H9 (cell line): ENCODE data around the gene PHYHIPL. TPM values are rescaled to one million over a fixed set of nuclear protein-coding genes. Genes with fewer than 3 reads are reported as not detected.

ENCODE experiments used
- DNase-seq: peaks from one replicate; pipeline ENCODE4 v3.0.0-alpha.2; 2017
- H2AFZ ChIP-seq: one replicate; pipeline ENCODE4 v1.6.1; 2013; ENCODE audit warnings: mild to moderate bottlenecking, low read length, control low read depth, moderate library complexity
- H2AK5ac ChIP-seq: 2 replicates; pipeline ENCODE4 v1.6.1; 2013; ENCODE audit warnings: low read length, control low read depth, mixed read lengths; ENCODE audit not compliant: insufficient read length
- H2BK120ac ChIP-seq: one replicate; pipeline ENCODE4 v1.6.1; 2013; ENCODE audit warnings: low read depth, mild to moderate bottlenecking, low read length, control low read depth, inconsistent platforms; ENCODE audit not compliant: poor library complexity, severe bottlenecking
- H2BK12ac ChIP-seq: 2 replicates; pipeline ENCODE4 v1.6.1; 2013; ENCODE audit warnings: low read length, control low read depth, mixed read lengths, low read depth; ENCODE audit not compliant: insufficient read length
- H2BK15ac ChIP-seq: 2 replicates; pipeline ENCODE4 v1.6.1; 2013; ENCODE audit warnings: low read depth, low read length, control low read depth
- H2BK20ac ChIP-seq: one replicate; pipeline ENCODE4 v1.6.1; 2013; ENCODE audit warnings: low read depth, mild to moderate bottlenecking, low read length, control low read depth, inconsistent platforms; ENCODE audit not compliant: poor library complexity, severe bottlenecking
- H2BK5ac ChIP-seq: 2 replicates; pipeline ENCODE4 v1.6.1; 2013; ENCODE audit warnings: low read length, control low read depth, mixed read lengths; ENCODE audit not compliant: insufficient read length
- H3K14ac ChIP-seq: 2 replicates; pipeline ENCODE4 v1.6.1; 2013; ENCODE audit warnings: low read length, control low read depth; ENCODE audit not compliant: insufficient read depth
- H3K18ac ChIP-seq: 2 replicates; pipeline ENCODE4 v1.6.1; 2013; ENCODE audit warnings: low read depth, mild to moderate bottlenecking, mixed read lengths, low read length, control low read depth; ENCODE audit not compliant: insufficient read length
- H3K23ac ChIP-seq: 2 replicates; pipeline ENCODE4 v1.6.1; 2013; ENCODE audit warnings: low read length, control low read depth, mixed read lengths, low read depth; ENCODE audit not compliant: insufficient read length
- H3K23me2 ChIP-seq: 2 replicates; pipeline ENCODE4 v1.6.1; 2013; ENCODE audit warnings: low read depth, mild to moderate bottlenecking, mixed read lengths, low read length, control low read depth; ENCODE audit not compliant: insufficient read length, poor library complexity, severe bottlenecking
- H3K27ac ChIP-seq: 2 replicates; pipeline ENCODE4 v1.5.1; 2013; ENCODE audit warnings: low read length, control low read depth, mixed read lengths, low read depth; ENCODE audit not compliant: insufficient read length
- H3K27me3 ChIP-seq: 2 replicates; pipeline ENCODE4 v1.6.1; 2013; ENCODE audit warnings: low read length, control low read depth, inconsistent platforms; ENCODE audit not compliant: insufficient read depth
- H3K4ac ChIP-seq: 2 replicates; pipeline ENCODE4 v1.6.1; 2013; ENCODE audit warnings: low read depth, mild to moderate bottlenecking, control low read depth, inconsistent platforms, low read length, moderate library complexity
- H3K4me1 ChIP-seq: 2 replicates; pipeline ENCODE4 v1.6.1; 2013; ENCODE audit warnings: low read length, control low read depth, inconsistent platforms; ENCODE audit not compliant: insufficient read depth
- H3K4me2 ChIP-seq: 2 replicates; pipeline ENCODE4 v1.6.1; 2013; ENCODE audit warnings: low read length, control low read depth, mixed read lengths; ENCODE audit not compliant: insufficient read length, insufficient read depth
- H3K56ac ChIP-seq: 2 replicates; pipeline ENCODE4 v1.6.1; 2013; ENCODE audit warnings: low read depth, mild to moderate bottlenecking, mixed read lengths, low read length, control low read depth; ENCODE audit not compliant: insufficient read length
- H3K79me1 ChIP-seq: 2 replicates; pipeline ENCODE4 v1.6.1; 2013; ENCODE audit warnings: low read depth, mild to moderate bottlenecking, moderate library complexity, low read length, control low read depth, inconsistent platforms; ENCODE audit not compliant: insufficient read depth, poor library complexity, severe bottlenecking
- H3K79me2 ChIP-seq: 2 replicates; pipeline ENCODE4 v1.6.1; 2013; ENCODE audit warnings: low read length, control low read depth, inconsistent platforms; ENCODE audit not compliant: insufficient read depth
- H3K9ac ChIP-seq: 2 replicates; pipeline ENCODE4 v1.6.1; 2013; ENCODE audit warnings: low read length, control low read depth, mixed read lengths; ENCODE audit not compliant: insufficient read length; ENCODE audit errors: extremely low read depth
- H3K9me3 ChIP-seq: one replicate; pipeline ENCODE4 v1.6.1; 2013; ENCODE audit warnings: low read depth, low read length, inconsistent platforms; ENCODE audit not compliant: control insufficient read depth
- H3T11ph ChIP-seq: one replicate; pipeline ENCODE4 v1.6.1; 2013; ENCODE audit warnings: mild to moderate bottlenecking, low read length, control low read depth, inconsistent platforms
- H4K20me1 ChIP-seq: one replicate; pipeline ENCODE4 v1.6.1; 2013; ENCODE audit not compliant: control insufficient read depth, insufficient read length, insufficient read depth
- H4K5ac ChIP-seq: 2 replicates; pipeline ENCODE4 v1.6.1; 2013; ENCODE audit warnings: low read depth, mild to moderate bottlenecking, mixed read lengths, low read length, control low read depth; ENCODE audit not compliant: insufficient read length
- H4K8ac ChIP-seq: replicated peaks from 2 replicates; pipeline ENCODE4 v1.6.1; 2013; ENCODE audit warnings: low read length, control low read depth, mixed read lengths, low read depth; ENCODE audit not compliant: insufficient read length
- H4K91ac ChIP-seq: 2 replicates; pipeline ENCODE4 v1.6.1; 2013; ENCODE audit warnings: low read depth, mild to moderate bottlenecking, moderate library complexity, mixed read lengths, low read length, control low read depth; ENCODE audit not compliant: insufficient read length
- H3K27ac Mint-ChIP-seq, 3 experiments: 2 replicates in 2 of 3; 3 replicates in 1 of 3; pipeline ENCODE4 v1.8.0; 2020 to 2021; ENCODE audit warnings: mixed read lengths in 3 of 3, mild to moderate bottlenecking in 1 of 3, moderate library complexity in 1 of 3
- H3K27me3 Mint-ChIP-seq: 2 replicates; pipeline ENCODE4 v1.8.0; 2021; ENCODE audit warnings: low read depth, mild to moderate bottlenecking, moderate library complexity, mixed read lengths
- H3K36me3 Mint-ChIP-seq, 3 experiments: 2 replicates in 2 of 3; 3 replicates in 1 of 3; pipeline ENCODE4 v1.8.0; 2020 to 2021; ENCODE audit warnings: low read depth in 3 of 3, mixed read lengths in 3 of 3; ENCODE audit not compliant: insufficient read depth in 1 of 3
- H3K4me1 Mint-ChIP-seq, 2 experiments: 2 replicates each; pipeline ENCODE4 v1.8.0; 2020; ENCODE audit warnings: mixed read lengths in 2 of 2
- H3K4me3 Mint-ChIP-seq, 2 experiments: 2 replicates in 1 of 2; 3 replicates in 1 of 2; pipeline ENCODE4 v1.8.0; 2020 to 2021; ENCODE audit warnings: mild to moderate bottlenecking in 2 of 2, mixed read lengths in 2 of 2, moderate library complexity in 1 of 2
- H3K9me3 Mint-ChIP-seq, 2 experiments: 2 replicates in 1 of 2; 3 replicates in 1 of 2; pipeline ENCODE4 v1.8.0; 2020; ENCODE audit warnings: mild to moderate bottlenecking in 2 of 2, mixed read lengths in 2 of 2, moderate library complexity in 1 of 2
- CTCF ChIP-seq: fragments of 200-600 bp; sonication (generic); conservative IDR thresholded peaks from 3 replicates; pipeline ENCODE4 v1.8.0; 2021; ENCODE audit warnings: antibody characterized with exemption, mild to moderate bottlenecking
- WGBS: extraction: QIAGEN DNeasy Blood & Tissue Kit; methylation state at CpG from one replicate; pipeline ENCODE4 v1.1.7; 2013; ENCODE audit warnings: missing lambda C conversion rate, low lambda C conversion rate, mixed read lengths; ENCODE audit not compliant: insufficient read length; ENCODE audit errors: extremely low coverage; 5-methylcytosine and 5-hydroxymethylcytosine counted together
- total RNA-seq: library from RNA; stranded (reverse); gene quantifications from 2 replicates; pipeline ENCODE4 v1.2.1, GENCODE V29; 2021

PHYHIPL gene
- total RNA-seq, 1 experiment from 2014 or later = 0.44 TPM

GRCh38 chr10:59285848-59286247 lies 109.4 kb downstream of the PHYHIPL start:
- H3K23ac ChIP-seq = no peak overlapping the region
- no peak overlapping the region for H3K27ac Mint-ChIP-seq
- H3K18ac ChIP-seq = no peak overlapping the region
- H3K14ac ChIP-seq = no peak overlapping the region
- H2BK5ac ChIP-seq = no peak overlapping the region
- no peaks in the 10 kb centered on the region for H3K79me1 ChIP-seq
- no peak overlapping the region for H2BK20ac ChIP-seq
- no peak overlapping the region for H3T11ph ChIP-seq
- H4K8ac ChIP-seq = no peak overlapping the region
- H3K9me3 Mint-ChIP-seq = peaks cover 0 to 3% of the 10 kb centered on the region in 2 experiments; a peak in 1 of 5 replicates
- no peaks in the 10 kb centered on the region for H3K27me3 ChIP-seq
- H2BK15ac ChIP-seq = no peak overlapping the region
- no peak overlapping the region for H3K9ac ChIP-seq
- no peak overlapping the region for H3K4me2 ChIP-seq
- H3K4me3 Mint-ChIP-seq = no peak overlapping the region
- no peaks in the 10 kb centered on the region for H3K27me3 Mint-ChIP-seq
- no peak overlapping the region for H2BK120ac ChIP-seq
- H2AFZ ChIP-seq = no peak overlapping the region
- H3K4ac ChIP-seq = no peak overlapping the region
- no peak overlapping the region for H2BK12ac ChIP-seq
- WGBS = no CpG with 5 or more reads among the region's 4 CpGs
- no peaks in the 10 kb centered on the region for H3K23me2 ChIP-seq
- peaks cover 10% of the 10 kb centered on the region; the same call in 1 of the 2 replicates for H3K4me1 ChIP-seq
- no peak overlapping the region for H4K91ac ChIP-seq
- H3K27ac ChIP-seq = no peak overlapping the region
- no peaks in the 10 kb centered on the region for H4K20me1 ChIP-seq
- no peaks in the 10 kb centered on the region for H3K79me2 ChIP-seq
- TF ChIP-seq CTCF = no peak
- H3K4me1 Mint-ChIP-seq = peaks cover 33 to 37% of the 10 kb centered on the region in 2 experiments
- no peak overlapping the region for H2AK5ac ChIP-seq
- no peak overlapping the region for H3K56ac ChIP-seq
- H3K36me3 Mint-ChIP-seq = no peaks in the 10 kb centered on the region
- DNase-seq = no peak
- H3K9me3 ChIP-seq = no peaks in the 10 kb centered on the region
- no peak overlapping the region for H4K5ac ChIP-seq
